GM06990 (cell line): ENCODE data around the gene CASK.

Experiments used
- DNase-seq: peaks from one replicate; pipeline ENCODE4 v3.0.0-alpha.2; 2011; ENCODE audit not compliant: insufficient read length; ENCODE audit errors: extremely low read depth
- H3K27me3 ChIP-seq: replicated peaks from 2 replicates; pipeline ENCODE4 v1.6.0; 2011; ENCODE audit warnings: low read length; ENCODE audit not compliant: control insufficient read depth, insufficient read depth
- H3K36me3 ChIP-seq: 2 replicates; pipeline ENCODE4 v1.5.1; 2011; ENCODE audit warnings: low read length; ENCODE audit not compliant: control insufficient read depth, insufficient read depth
- H3K4me3 ChIP-seq: replicated peaks from 2 replicates; pipeline ENCODE4 v1.5.1; 2011; ENCODE audit warnings: low read depth, mild to moderate bottlenecking, control low read depth, low read length
- TF ChIP-seq, protein P1 (sequence below): IDR thresholded peaks from 2 replicates; pipeline ENCODE4 v1.5.1; 2011; ENCODE audit warnings: low read length, control low read depth, mild to moderate bottlenecking, inconsistent platforms; ENCODE audit not compliant: insufficient read depth, poor library complexity, severe bottlenecking

CASK gene

DNA sequence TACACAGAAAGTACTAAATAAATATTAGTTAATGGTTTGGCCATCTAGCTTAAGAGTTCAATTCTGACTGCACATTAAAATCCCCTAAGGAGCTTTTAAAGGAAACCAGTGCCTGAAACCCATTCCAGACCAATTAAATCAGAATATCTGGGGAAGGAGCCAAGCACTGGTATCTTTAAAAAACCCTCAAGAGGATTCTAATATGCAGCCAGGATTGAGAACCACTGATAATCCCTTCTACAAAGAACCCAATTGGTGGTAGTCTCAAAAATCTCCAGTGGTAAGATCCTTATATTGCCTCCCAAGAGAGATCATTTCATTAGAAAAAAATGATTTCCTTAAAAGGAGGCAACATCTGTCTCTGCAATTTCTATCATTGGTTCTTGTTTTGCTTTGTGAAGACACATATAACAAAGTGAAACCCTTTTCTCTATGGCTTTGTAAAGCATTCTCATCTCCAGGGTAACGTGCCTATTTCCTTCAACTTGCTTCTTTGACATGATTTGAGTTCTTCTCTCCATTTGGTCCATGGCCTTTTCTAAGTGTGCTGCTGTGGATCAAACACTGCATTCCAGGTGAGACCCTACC is 231.1 kb downstream of the CASK start:
- no peaks in the 10 kb centered on the region for H3K27me3 ChIP-seq
- H3K4me3 ChIP-seq = no peak overlapping the region
- no peak for DNase-seq
- TF ChIP-seq, protein P1, sequence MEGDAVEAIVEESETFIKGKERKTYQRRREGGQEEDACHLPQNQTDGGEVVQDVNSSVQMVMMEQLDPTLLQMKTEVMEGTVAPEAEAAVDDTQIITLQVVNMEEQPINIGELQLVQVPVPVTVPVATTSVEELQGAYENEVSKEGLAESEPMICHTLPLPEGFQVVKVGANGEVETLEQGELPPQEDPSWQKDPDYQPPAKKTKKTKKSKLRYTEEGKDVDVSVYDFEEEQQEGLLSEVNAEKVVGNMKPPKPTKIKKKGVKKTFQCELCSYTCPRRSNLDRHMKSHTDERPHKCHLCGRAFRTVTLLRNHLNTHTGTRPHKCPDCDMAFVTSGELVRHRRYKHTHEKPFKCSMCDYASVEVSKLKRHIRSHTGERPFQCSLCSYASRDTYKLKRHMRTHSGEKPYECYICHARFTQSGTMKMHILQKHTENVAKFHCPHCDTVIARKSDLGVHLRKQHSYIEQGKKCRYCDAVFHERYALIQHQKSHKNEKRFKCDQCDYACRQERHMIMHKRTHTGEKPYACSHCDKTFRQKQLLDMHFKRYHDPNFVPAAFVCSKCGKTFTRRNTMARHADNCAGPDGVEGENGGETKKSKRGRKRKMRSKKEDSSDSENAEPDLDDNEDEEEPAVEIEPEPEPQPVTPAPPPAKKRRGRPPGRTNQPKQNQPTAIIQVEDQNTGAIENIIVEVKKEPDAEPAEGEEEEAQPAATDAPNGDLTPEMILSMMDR = no peak
- H3K36me3 ChIP-seq = no peaks in the 10 kb centered on the region

- TF ChIP-seq, protein P1 = no peak
- no peak for DNase-seq
- Histone ChIP-seq H3K27me3 (no peaks in the 10 kb centered on the region), H3K36me3 (no peaks in the 10 kb centered on the region), H3K4me3 (no peak overlapping the region)
Measured at GRCh38 chrX:41689711-41690110, 233.6 kb downstream of the CASK start.

DNA sequence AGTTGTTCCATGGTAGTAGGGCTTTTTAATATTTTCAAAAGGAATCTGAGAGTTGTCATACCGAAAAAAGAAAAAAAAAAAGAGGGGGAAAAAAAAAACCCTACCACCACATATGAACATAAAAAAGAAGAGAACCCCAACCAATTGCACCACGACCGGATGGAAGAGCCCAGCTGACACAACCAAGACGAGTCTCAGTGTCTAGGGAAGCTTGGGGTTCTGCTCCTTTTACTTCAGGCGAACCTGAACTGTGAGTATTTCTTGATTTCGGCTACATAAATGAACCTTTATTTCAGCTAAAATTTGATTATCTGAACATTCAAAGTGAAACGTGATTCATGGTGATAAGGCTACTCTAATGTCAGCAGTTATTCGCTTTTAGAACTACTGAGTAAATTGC is 234.5 kb downstream of the CASK start, which contains the start of gene GPR34:
TSS of gene GPR34 (plus strand) at position 139 of the 400 bp plus-strand sequence. CDS start 6,661 bp downstream, outside the sequence.
- TF ChIP-seq, protein P1 = no peak
- DNase-seq = no peak
- Histone ChIP-seq H3K36me3 (no peaks in the 10 kb centered on the region), H3K27me3 (no peaks in the 10 kb centered on the region), H3K4me3 (no peak within 1 kb of the TSS)

- Histone ChIP-seq H3K27me3 (no peaks in the 10 kb centered on the region), H3K36me3 (no peaks in the 10 kb centered on the region), H3K4me3 (no peak overlapping the region)
- DNase-seq = no peak
- TF ChIP-seq, protein P1 = no peak
Measured at GRCh38 chrX:41688156-41688555, 235.2 kb downstream of the CASK start.

DNA sequence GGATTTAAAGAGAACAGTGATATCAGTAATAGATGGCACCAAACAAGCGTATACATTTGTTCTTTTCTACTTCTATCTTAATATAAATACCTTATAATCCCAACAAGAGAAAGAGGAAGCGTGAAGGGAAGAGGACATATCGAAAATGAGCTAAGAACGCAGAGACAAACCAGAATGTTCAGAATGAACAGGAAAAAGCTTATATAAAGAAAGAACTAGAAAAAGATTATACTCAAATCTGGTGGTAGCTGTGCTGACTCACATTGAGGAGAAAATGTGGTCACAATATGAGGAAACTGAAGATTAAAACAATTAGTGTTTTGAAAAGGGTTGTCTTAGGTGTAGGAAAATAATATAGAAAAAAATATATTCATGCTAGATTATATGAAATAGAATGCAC is 236.6 kb downstream of the CASK start:
- Histone ChIP-seq H3K36me3 (no peaks in the 10 kb centered on the region), H3K4me3 (no peak overlapping the region), H3K27me3 (no peaks in the 10 kb centered on the region)
- TF ChIP-seq, protein P1 = no peak
- DNase-seq = peak; percentile 15

DNA sequence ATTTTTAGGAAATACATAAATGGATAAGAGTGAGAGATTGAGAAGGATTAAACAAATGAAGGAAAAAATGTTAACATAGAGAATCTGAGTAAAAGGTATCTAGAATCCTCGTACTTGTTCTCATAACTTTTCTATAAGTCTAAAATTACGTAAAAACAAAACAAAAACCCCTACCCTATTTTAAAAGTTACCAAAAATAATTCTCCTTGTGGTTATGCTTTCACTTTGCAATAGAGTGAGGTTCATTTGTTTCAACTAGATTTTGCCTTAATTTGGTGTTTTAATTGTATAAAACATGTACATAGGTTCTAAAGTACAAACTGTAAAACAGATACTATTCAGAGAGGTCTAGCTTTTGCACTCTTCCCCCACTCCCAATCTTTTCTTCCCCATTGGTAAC is 238.4 kb downstream of the CASK start:
- Histone ChIP-seq H3K36me3 (no peaks in the 10 kb centered on the region), H3K27me3 (no peaks in the 10 kb centered on the region), H3K4me3 (no peak overlapping the region)
- DNase-seq = no peak
- TF ChIP-seq, protein P1 = no peak
